OCI-LY7 (cell line): ENCODE data around the gene CD2BP2.

ENCODE experiments used
- EZH2phosphoT487 ChIP-seq: fragments of 200-600 bp; sonication (generic); IDR thresholded peaks from 2 replicates; pipeline ENCODE4 v1.6.1; 2018; ENCODE audit warnings: low read depth, borderline replicate concordance, mild to moderate bottlenecking, mixed run types, antibody characterized with exemption, low read length, moderate library complexity, mixed read lengths
- TF ChIP-seq, protein P1 (sequence below): fragments of 200-600 bp; sonication (generic); conservative IDR thresholded peaks from 2 replicates; pipeline ENCODE4 v1.5.1; 2014; ENCODE audit warnings: mild to moderate bottlenecking, antibody characterized with exemption, low read length, moderate library complexity, mixed read lengths

DNA sequence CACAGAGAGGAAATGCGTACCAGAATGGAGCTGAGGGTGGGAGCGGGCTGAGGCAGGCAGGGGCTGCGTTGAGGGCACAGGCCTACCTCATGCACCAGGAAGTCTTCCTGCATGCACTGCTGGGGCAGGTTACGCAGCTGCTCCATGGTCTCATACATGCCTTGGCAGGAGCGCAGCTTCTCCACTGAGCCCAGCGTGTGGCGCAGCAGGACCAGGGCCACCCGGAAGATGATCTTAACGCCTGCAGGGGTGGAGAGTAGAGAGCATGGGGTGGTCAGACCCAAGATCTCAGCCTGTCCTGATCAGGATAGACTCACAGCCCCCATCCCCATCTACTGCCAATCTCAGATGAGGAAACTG lies 3.4 kb upstream of the CD2BP2 start:
- TF ChIP-seq, protein P1, sequence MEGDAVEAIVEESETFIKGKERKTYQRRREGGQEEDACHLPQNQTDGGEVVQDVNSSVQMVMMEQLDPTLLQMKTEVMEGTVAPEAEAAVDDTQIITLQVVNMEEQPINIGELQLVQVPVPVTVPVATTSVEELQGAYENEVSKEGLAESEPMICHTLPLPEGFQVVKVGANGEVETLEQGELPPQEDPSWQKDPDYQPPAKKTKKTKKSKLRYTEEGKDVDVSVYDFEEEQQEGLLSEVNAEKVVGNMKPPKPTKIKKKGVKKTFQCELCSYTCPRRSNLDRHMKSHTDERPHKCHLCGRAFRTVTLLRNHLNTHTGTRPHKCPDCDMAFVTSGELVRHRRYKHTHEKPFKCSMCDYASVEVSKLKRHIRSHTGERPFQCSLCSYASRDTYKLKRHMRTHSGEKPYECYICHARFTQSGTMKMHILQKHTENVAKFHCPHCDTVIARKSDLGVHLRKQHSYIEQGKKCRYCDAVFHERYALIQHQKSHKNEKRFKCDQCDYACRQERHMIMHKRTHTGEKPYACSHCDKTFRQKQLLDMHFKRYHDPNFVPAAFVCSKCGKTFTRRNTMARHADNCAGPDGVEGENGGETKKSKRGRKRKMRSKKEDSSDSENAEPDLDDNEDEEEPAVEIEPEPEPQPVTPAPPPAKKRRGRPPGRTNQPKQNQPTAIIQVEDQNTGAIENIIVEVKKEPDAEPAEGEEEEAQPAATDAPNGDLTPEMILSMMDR = 0 out of 2 replicates have a peak, but pooled peaks have one; percentile 24
- no peak for TF ChIP-seq EZH2phosphoT487
